ENCODE results near the gene ACVR2A. TPM values are rescaled to one million over a fixed set of nuclear protein-coding genes. Genes with fewer than 3 reads are reported as not detected.

ACVR2A gene
- total RNA-seq, 1 experiment from 2014 or later, result 12.5 TPM

- Mint-ChIP-seq H3K9me3 (ENCODE audit: low read depth, unreplicated experiment) (no peaks in the 10 kb centered on the region), H3K4me1 (ENCODE audit: low read depth, unreplicated experiment) (peaks cover 13% of the 10 kb centered on the region), H3K27ac (ENCODE audit: unreplicated experiment) (no peak overlapping the region), H3K27me3 (ENCODE audit: unreplicated experiment) (no peaks in the 10 kb centered on the region), H3K4me3 (ENCODE audit: low read depth, unreplicated experiment) (no peak overlapping the region), H3K36me3 (ENCODE audit: insufficient read depth, unreplicated experiment) (no peaks in the 10 kb centered on the region)
- CTCF ChIA-PET, result no interaction called here
- BruUV-seq (replicated peaks), result no TSS peak
- TF ChIP-seq CTCF (IDR thresholded peaks at IDR 0.05; ENCODE audit: unreplicated experiment), result no peak
- DNase-seq, result no peak
- intact Hi-C loops (cut with micrococcal nuclease; ENCODE audit: unreplicated experiment), result loop anchor here (10.0 kb wide), 1 partner anchor 492 kb away; no protein-coding TSS in a partner anchor
Measured at GRCh38 chr2:147917161-147917560, 72.3 kb downstream of the ACVR2A start.

GRCh38 chr2:147923846-147924245 lies 79.0 kb downstream of the ACVR2A start:
- Mint-ChIP-seq H3K36me3 (ENCODE audit: insufficient read depth, unreplicated experiment) (peaks cover 6% of the 10 kb centered on the region), H3K9me3 (ENCODE audit: low read depth, unreplicated experiment) (no peaks in the 10 kb centered on the region), H3K4me3 (ENCODE audit: low read depth, unreplicated experiment) (no peak overlapping the region), H3K27ac (ENCODE audit: unreplicated experiment) (no peak overlapping the region), H3K27me3 (ENCODE audit: unreplicated experiment) (no peaks in the 10 kb centered on the region), H3K4me1 (ENCODE audit: low read depth, unreplicated experiment) (no peaks in the 10 kb centered on the region)
- intact Hi-C loops (cut with micrococcal nuclease; ENCODE audit: unreplicated experiment), result no loop called here
- DNase-seq, result no peak
- TF ChIP-seq CTCF (IDR thresholded peaks at IDR 0.05; ENCODE audit: unreplicated experiment), result no peak
- no TSS peak for BruUV-seq (replicated peaks)
- CTCF ChIA-PET, result no interaction called here

GRCh38 chr2:147924647-147925046 lies 79.8 kb downstream of the ACVR2A start:
- CTCF ChIA-PET, result interaction anchor here (0.6 kb wide), 1 partner anchor 742 kb away, joined by 3 read pairs; no protein-coding TSS in a partner anchor
- no peaks in the 10 kb centered on the region for H3K27me3 Mint-ChIP-seq (ENCODE audit: unreplicated experiment)
- H3K4me1 Mint-ChIP-seq (ENCODE audit: low read depth, unreplicated experiment), result no peaks in the 10 kb centered on the region
- no peaks in the 10 kb centered on the region for H3K9me3 Mint-ChIP-seq (ENCODE audit: low read depth, unreplicated experiment)
- no peak for DNase-seq
- peaks cover 6% of the 10 kb centered on the region for H3K36me3 Mint-ChIP-seq (ENCODE audit: insufficient read depth, unreplicated experiment)
- no peak for TF ChIP-seq CTCF (IDR thresholded peaks at IDR 0.05; ENCODE audit: unreplicated experiment)
- intact Hi-C loops (cut with micrococcal nuclease; ENCODE audit: unreplicated experiment), result no loop called here
- H3K4me3 Mint-ChIP-seq (ENCODE audit: low read depth, unreplicated experiment), result no peak overlapping the region
- no TSS peak for BruUV-seq (replicated peaks)
- H3K27ac Mint-ChIP-seq (ENCODE audit: unreplicated experiment), result no peak overlapping the region

GRCh38 chr2:147925886-147926285 lies 81.1 kb downstream of the ACVR2A start:
- CTCF ChIA-PET, result no interaction called here
- Mint-ChIP-seq H3K4me1 (ENCODE audit: low read depth, unreplicated experiment) (no peaks in the 10 kb centered on the region), H3K36me3 (ENCODE audit: insufficient read depth, unreplicated experiment) (peaks cover 10% of the 10 kb centered on the region), H3K4me3 (ENCODE audit: low read depth, unreplicated experiment) (no peak overlapping the region), H3K27me3 (ENCODE audit: unreplicated experiment) (no peaks in the 10 kb centered on the region), H3K9me3 (ENCODE audit: low read depth, unreplicated experiment) (no peaks in the 10 kb centered on the region), H3K27ac (ENCODE audit: unreplicated experiment) (peak overlapping the region; percentile 5)
- intact Hi-C loops (cut with micrococcal nuclease; ENCODE audit: unreplicated experiment), result no loop called here
- no peak for TF ChIP-seq CTCF (IDR thresholded peaks at IDR 0.05; ENCODE audit: unreplicated experiment)
- no peak for DNase-seq
- no TSS peak for BruUV-seq (replicated peaks)
